Endodermal cell (in vitro differentiated cells): ENCODE results near the gene AKAP5. TPM values are rescaled to one million over a fixed set of nuclear protein-coding genes. Genes with fewer than 3 reads are reported as not detected.

Experiments used
- DNase-seq: peaks from one replicate; pipeline ENCODE4 v3.0.0-alpha.2; 2017
- H3K27ac ChIP-seq: 2 replicates; pipeline ENCODE4 v1.5.1; 2013; ENCODE audit warnings: mild to moderate bottlenecking, low read depth, low read length, moderate library complexity
- H3K27me3 ChIP-seq: 2 replicates; pipeline ENCODE4 v1.6.1; 2013; ENCODE audit warnings: mild to moderate bottlenecking, low read length, moderate library complexity; ENCODE audit not compliant: insufficient read depth, control insufficient read depth, poor library complexity, severe bottlenecking
- H3K36me3 ChIP-seq: 2 replicates; pipeline ENCODE4 v1.7.0; 2013; ENCODE audit warnings: mild to moderate bottlenecking, low read length, moderate library complexity; ENCODE audit not compliant: control insufficient read depth, insufficient read depth
- H3K4me1 ChIP-seq: one replicate; pipeline ENCODE4 v1.7.0; 2013; ENCODE audit warnings: low read length; ENCODE audit not compliant: control insufficient read depth, insufficient read depth
- H3K4me3 ChIP-seq: 2 replicates; pipeline ENCODE4 v1.5.1; 2013; ENCODE audit warnings: mild to moderate bottlenecking, low read length, moderate library complexity
- H3K9ac ChIP-seq: 2 replicates; pipeline ENCODE4 v1.6.1; 2013; ENCODE audit warnings: mild to moderate bottlenecking, low read length, moderate library complexity; ENCODE audit not compliant: poor library complexity, severe bottlenecking; ENCODE audit errors: extremely low read depth
- H3K9me3 ChIP-seq: 2 replicates; pipeline ENCODE4 v1.6.1; 2013; ENCODE audit warnings: mild to moderate bottlenecking, low read length, moderate library complexity; ENCODE audit not compliant: control insufficient read depth
- H3K27ac Mint-ChIP-seq: 2 replicates; pipeline ENCODE4 v1.8.0; 2020; ENCODE audit warnings: mixed read lengths
- H3K27me3 Mint-ChIP-seq: 2 replicates; pipeline ENCODE4 v1.8.0; 2021; ENCODE audit warnings: mild to moderate bottlenecking, mixed read lengths; ENCODE audit not compliant: insufficient read depth
- H3K36me3 Mint-ChIP-seq: 2 replicates; pipeline ENCODE4 v1.8.0; 2020; ENCODE audit warnings: low read depth, mixed read lengths
- H3K4me1 Mint-ChIP-seq: 2 replicates; pipeline ENCODE4 v1.8.0; 2020; ENCODE audit warnings: mixed read lengths
- H3K4me3 Mint-ChIP-seq: 2 replicates; pipeline ENCODE4 v1.8.0; 2020; ENCODE audit warnings: mild to moderate bottlenecking, moderate library complexity, mixed read lengths
- H3K9me3 Mint-ChIP-seq: 2 replicates; pipeline ENCODE4 v1.8.0; 2020; ENCODE audit warnings: mild to moderate bottlenecking, mixed read lengths
- WGBS, 2 experiments: methylation state at CpG; one replicate each; pipeline versions ENCODE4 v1.1.5 to v1.1.7; 2013; ENCODE audit warnings: missing lambda C conversion rate in 2 of 2, mixed read lengths in 1 of 2; ENCODE audit not compliant: insufficient coverage in 1 of 2, insufficient read length in 1 of 2; 5-methylcytosine and 5-hydroxymethylcytosine counted together
- total RNA-seq, 2 donors: library from RNA; stranded (reverse); fragmentation: NEBNext Ultra II Directional in 1 of 2; extraction: Animal tissue kit (Norgen Biotek cat#: 25700) in 1 of 2; gene quantifications; 2 replicates in 1 of 2; 3 replicates in 1 of 2; pipeline ENCODE4 v1.2.1, GENCODE V29; 2021
- TF ChIP-seq, protein P1 (sequence below): fragments of 200-600 bp; sonication (generic); conservative IDR thresholded peaks from 2 replicates; pipeline ENCODE4 v1.5.0; 2021; ENCODE audit warnings: antibody characterized with exemption, mild to moderate bottlenecking

AKAP5 gene
- total RNA-seq, 2 donors from 2014 or later = 1.3 to 2.0 TPM

DNA sequence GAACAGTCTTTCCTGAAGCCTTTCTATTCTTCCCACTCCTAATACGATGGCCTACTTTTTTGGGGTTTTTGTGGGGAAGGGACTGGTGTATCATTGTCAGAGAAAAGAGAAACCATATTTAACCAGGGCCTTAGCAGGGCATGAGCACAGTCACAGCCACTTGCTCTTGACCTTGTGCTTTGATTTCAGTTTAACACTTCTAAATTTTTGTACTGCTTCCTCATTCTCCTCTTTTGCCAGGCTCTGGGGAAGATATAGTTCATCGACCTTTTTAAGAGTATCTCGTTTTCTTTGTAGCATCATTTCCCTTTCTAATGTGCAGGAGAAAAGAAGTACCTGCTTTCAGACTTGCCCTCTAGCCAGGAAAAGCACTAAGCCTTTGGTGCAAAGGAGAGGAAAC, 41.4 kb downstream of the AKAP5 start:
- H3K9me3 ChIP-seq = no peaks in the 10 kb centered on the region
- peak overlapping the region; percentile 8 for H3K27ac Mint-ChIP-seq
- H3K27ac ChIP-seq = no peak overlapping the region
- H3K4me3 Mint-ChIP-seq = peak overlapping the region; percentile 80
- H3K27me3 Mint-ChIP-seq = no peaks in the 10 kb centered on the region
- peak overlapping the region; percentile 19 for H3K9ac ChIP-seq
- peak overlapping the region; percentile 93 for H3K4me3 ChIP-seq
- DNase-seq = no peak
- H3K4me1 ChIP-seq = peaks cover 14% of the 10 kb centered on the region
- WGBS, 2 experiments = 84 to 100% methylated on average over 2 to 3 of the region's 3 CpGs
- H3K36me3 Mint-ChIP-seq = no peaks in the 10 kb centered on the region
- TF ChIP-seq, protein P1, sequence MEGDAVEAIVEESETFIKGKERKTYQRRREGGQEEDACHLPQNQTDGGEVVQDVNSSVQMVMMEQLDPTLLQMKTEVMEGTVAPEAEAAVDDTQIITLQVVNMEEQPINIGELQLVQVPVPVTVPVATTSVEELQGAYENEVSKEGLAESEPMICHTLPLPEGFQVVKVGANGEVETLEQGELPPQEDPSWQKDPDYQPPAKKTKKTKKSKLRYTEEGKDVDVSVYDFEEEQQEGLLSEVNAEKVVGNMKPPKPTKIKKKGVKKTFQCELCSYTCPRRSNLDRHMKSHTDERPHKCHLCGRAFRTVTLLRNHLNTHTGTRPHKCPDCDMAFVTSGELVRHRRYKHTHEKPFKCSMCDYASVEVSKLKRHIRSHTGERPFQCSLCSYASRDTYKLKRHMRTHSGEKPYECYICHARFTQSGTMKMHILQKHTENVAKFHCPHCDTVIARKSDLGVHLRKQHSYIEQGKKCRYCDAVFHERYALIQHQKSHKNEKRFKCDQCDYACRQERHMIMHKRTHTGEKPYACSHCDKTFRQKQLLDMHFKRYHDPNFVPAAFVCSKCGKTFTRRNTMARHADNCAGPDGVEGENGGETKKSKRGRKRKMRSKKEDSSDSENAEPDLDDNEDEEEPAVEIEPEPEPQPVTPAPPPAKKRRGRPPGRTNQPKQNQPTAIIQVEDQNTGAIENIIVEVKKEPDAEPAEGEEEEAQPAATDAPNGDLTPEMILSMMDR = no peak
- peaks cover 2% of the 10 kb centered on the region for H3K36me3 ChIP-seq
- no peaks in the 10 kb centered on the region for H3K27me3 ChIP-seq
- peaks cover 66% of the 10 kb centered on the region for H3K4me1 Mint-ChIP-seq
- H3K9me3 Mint-ChIP-seq = no peaks in the 10 kb centered on the region

DNA sequence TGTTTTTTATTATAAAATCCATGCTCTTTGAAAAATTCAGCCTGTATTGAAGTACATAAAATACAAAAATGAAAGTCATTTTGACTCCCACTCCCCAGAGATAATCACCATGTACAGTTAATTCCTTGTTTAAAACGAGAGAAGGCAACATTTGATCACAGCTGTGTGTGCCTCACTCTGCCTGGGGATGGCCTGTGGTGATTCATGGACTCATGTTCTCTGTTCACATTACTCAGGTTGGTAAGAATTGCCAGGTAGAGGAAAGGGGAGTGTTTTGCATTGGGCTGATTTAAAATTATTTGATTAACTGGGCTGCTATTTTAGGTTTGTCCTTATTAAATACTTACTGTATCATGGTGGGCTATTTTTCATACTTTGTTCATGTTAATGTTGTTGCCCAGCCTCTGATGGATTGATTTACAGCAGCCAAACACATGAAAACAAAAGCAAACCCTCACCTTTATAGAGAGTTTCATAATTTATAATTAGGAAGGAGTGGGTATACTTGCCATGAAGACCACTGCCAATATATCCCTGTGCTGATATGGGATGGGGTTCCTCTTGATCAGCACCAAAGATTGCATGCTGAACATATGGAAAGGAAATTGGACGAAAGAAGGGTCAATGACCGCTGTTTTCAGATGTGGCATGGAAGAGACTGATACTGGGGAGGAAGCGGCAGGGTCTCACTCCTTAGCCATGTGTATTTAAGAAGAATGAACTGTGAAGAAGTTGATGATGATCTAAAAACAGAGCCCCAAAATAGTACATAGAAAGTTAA, 42.3 kb downstream of the AKAP5 start:
- H3K27ac Mint-ChIP-seq = peak overlapping the region; percentile 32
- no peaks in the 10 kb centered on the region for H3K27me3 Mint-ChIP-seq
- peak overlapping the region; percentile 19 for H3K9ac ChIP-seq
- 67 to 83% methylated on average over 1 to 4 of the region's 4 CpGs for WGBS, 2 experiments
- no peaks in the 10 kb centered on the region for H3K9me3 ChIP-seq
- DNase-seq = no peak
- peak overlapping the region; percentile 93 for H3K4me3 ChIP-seq
- no peaks in the 10 kb centered on the region for H3K36me3 Mint-ChIP-seq
- H3K27ac ChIP-seq = no peak overlapping the region
- peaks cover 9% of the 10 kb centered on the region for H3K4me1 ChIP-seq
- no peaks in the 10 kb centered on the region for H3K27me3 ChIP-seq
- peak overlapping the region; percentile 80 for H3K4me3 Mint-ChIP-seq
- H3K9me3 Mint-ChIP-seq = no peaks in the 10 kb centered on the region
- peaks cover 3% of the 10 kb centered on the region for H3K36me3 ChIP-seq
- peaks cover 57% of the 10 kb centered on the region for H3K4me1 Mint-ChIP-seq
- TF ChIP-seq, protein P1 = no peak

DNA sequence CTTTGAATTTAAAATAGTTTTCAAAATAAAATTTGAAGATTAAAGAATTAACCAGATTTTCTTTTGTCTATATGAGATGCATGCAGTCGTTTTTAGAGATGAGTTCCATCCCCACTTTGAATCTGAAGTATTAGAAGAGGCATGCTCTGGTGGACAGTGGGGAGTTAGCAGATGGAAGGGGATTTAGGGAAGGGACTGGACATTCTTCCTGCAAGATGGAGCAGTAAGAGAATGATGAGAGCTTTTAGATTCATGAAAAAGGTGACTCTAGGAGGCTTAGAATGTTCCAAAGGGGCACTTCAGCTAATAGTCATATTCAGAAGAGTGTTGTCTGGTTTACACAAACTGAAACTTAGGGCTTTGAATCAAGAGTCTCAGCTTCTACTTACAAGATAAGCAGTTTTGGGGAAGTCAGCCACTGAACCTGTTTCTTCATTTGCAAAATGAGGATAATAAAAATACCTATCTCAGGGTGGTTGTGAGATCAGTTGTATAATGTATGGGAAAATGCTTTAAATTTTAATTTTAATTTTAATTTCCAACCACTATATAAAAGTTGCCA, 43.0 kb downstream of the AKAP5 start:
- Mint-ChIP-seq H3K27me3 (no peaks in the 10 kb centered on the region), H3K27ac (peak overlapping the region; percentile 2), H3K36me3 (no peaks in the 10 kb centered on the region), H3K9me3 (no peaks in the 10 kb centered on the region), H3K4me1 (peaks cover 54% of the 10 kb centered on the region), H3K4me3 (peak overlapping the region; percentile 80)
- peak overlapping the region; percentile 7 for H3K9ac ChIP-seq
- peak overlapping the region; percentile 93 for H3K4me3 ChIP-seq
- H3K27ac ChIP-seq = no peak overlapping the region
- WGBS, 2 experiments = 59 to 83% methylated on average over 1 of the region's 1 CpG
- H3K4me1 ChIP-seq = peaks cover 9% of the 10 kb centered on the region
- no peaks in the 10 kb centered on the region for H3K9me3 ChIP-seq
- TF ChIP-seq, protein P1 = no peak
- DNase-seq = no peak
- H3K36me3 ChIP-seq = peaks cover 8% of the 10 kb centered on the region
- H3K27me3 ChIP-seq = no peaks in the 10 kb centered on the region
